Measurements from ENCODE around the gene PRND. TPM values are rescaled to one million over a fixed set of nuclear protein-coding genes. Genes with fewer than 3 reads are reported as not detected.

PRND gene
- total and polyA plus RNA-seq, 2 of the 4 experiments (the other 2 are of a cell fraction), result not detected

Other genes with a start within 250 kb of the PRND start
- 62.8 and 63.3 TPM in 2 replicates for gene PRNP, start 35.5 kb upstream of the PRND start, total RNA-seq (2012; rRNA removed)
- gene PRNP, start 35.5 kb upstream of the PRND start, polyA plus RNA-seq (2012; rRNA removed), result 93.3 and 97.9 TPM in 2 replicates
- gene RASSF2, start 101.7 kb downstream of the PRND start, total RNA-seq (2012; rRNA removed), result 4.2 and 4.5 TPM in 2 replicates
- gene RASSF2, start 101.7 kb downstream of the PRND start, polyA plus RNA-seq (2012; rRNA removed), result 1.5 and 2.0 TPM in 2 replicates

All from IMR-90 (cell line).